HG02938 (cell line): ENCODE measurements around the gene MTR.
A peak's percentile ranks its signal among the peaks of the same experiment; 100 is the strongest.

ENCODE experiments used
- ATAC-seq: cut with Tn5 transposase; IDR thresholded peaks from one replicate; pipeline ENCODE4 v1.9.1; 2021; ENCODE audit warnings: mild to moderate bottlenecking, moderate library complexity; ENCODE audit not compliant: unreplicated experiment

MTR gene

GRCh38 chr1:236774926-236775325 lies 20.2 kb upstream of the MTR start:
- no peak for ATAC-seq

DNA sequence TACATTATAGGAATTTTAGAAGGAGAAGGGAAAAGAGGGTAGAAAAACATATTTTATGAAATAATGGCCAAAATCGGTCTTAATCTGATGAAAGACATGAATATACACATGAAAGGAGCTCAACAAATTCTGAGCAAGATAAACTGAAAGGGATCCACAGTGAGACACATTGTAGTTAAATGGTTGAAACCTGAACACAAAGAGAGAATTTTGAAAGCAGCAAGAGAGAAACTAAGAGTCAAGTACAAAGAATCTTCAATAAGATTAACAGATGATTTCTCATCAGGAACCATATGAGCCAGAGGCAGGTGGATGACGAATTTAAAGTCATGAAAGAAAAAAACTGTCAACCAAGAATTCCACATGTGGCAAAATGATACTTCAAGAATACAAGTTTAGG lies 15.8 kb upstream of the MTR start:
- no peak for ATAC-seq

DNA sequence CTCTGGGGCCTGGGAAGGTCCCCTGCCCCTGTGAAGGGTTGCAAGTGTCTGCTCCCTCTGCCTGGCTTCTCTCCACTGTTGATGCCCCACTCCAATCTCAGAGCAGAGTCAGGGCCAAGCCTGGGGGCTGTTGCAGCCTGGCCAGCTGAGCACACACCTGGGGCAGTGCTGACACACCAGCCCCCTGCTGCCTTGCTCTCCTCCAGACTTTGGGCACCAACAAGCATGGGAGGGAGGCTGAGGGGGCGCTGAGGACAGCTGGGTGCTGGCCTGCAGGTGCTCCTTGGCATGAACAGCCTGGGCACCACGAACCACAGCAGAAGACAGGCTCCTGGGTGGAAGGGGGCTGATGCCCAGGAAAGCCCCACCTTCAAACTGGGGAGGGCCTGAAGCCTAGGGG lies 9.6 kb upstream of the MTR start:
- ATAC-seq, result no peak

- ATAC-seq, result no peak
These were observed 8.6 kb upstream of the MTR start for GRCh38 chr1:236786453-236786852.

DNA sequence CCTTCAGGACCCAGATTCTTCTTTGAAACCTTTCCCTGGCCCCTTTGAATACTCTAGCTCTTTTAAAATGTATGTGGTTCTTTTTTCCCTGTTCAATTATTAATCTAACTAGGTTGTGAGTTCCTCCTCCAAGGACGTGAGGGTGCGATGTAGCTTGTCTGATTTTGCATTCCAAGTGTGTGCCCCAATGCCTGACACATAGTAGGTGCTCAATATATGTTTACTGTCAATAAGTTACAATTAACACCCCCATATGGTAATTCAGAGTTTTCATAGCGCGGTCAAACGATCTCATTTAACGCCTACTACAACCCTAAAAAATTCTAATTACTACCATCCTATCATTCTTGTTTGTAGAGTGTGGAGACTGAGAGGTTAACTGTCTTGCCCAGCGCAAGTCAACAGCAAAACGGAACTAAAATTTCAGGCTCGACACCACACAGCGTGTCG lies 482 bp upstream of the MTR start:
- no peak for ATAC-seq

DNA sequence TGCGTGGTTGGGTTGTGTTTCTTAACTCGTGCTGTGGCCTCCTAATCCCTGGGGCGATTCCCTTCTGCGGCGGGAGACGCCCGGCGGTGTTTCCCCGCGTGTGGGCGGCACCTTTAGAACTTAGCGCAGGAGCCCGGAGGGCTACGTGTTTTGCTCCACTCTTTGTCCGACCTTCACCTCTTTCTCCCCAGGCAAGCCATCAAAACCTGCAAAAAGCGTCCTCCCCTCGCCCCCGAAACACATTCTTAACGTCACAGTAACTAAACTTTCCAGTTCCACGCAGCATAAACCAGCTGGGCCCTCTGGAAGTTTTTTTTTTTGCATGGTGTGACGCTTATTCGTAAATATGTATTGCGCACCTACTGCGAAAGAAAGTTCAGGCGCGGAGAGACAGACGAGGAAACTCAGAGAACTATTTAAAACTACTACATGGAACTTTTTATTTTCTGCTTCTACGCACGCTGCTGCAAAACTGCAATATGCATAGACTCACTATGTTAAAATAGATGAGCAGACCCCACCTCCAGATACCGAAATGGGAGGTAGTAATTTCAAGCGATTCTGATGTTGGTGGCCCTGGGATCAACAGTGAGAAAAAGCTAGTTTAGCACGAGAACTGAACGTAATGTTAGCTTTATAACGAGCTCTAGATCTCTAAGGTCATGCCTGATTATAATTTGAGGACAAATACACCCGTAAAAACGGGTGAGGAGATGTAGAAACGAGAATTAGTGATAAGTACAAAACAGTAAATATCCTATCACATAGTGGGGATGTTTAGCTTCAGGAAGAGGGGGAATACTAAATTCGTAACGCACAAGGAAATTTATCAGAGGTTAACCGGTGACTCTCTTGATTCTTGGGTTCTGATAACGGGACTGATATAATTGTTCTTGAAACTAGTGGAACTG lies 920 bp downstream of the MTR start:
- peak; percentile 2 for ATAC-seq

DNA sequence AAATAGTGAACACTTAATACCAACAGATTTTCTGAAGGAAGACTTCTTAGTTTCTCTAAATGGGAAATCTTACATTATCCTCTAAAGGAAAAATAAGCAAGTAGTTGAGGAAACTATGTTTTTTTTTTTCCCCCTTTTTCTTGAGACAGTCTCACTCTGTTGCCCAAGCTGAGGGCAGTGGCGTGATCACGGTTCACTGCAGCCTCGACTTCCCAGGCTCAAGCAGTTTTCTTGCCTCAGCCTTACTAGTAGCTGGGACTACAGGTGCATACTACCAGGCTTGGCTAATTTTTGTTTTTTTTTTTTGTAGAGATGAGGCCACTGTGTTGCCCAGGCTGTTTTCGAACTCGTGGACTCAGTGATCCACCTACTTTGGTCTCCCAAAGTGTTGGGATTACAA lies 3.9 kb downstream of the MTR start:
- ATAC-seq, result no peak

GRCh38 chr1:236800002-236800620 lies 5.0 kb downstream of the MTR start:
- no peak for ATAC-seq

GRCh38 chr1:236800623-236801022 lies 5.5 kb downstream of the MTR start:
- no peak for ATAC-seq

DNA sequence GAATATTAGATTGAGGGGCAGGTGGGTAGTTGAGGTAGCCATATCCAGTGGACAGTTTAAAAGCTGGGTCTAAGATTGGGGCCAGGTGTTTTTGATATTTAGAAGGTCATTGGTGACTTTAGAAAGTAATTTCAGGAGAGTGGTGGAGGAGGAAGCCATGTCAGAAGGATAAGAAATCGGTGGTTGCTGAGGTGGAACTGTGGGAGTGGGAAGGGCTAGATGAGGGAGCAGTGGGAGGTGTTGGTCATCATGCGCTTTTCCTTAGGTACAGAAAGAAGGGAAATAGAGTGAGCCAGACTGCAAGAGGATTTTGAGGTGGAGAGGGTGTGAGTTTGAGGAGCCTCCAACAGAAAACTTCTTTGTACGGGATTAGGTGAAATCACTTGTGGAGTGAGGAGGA lies 7.2 kb downstream of the MTR start:
- ATAC-seq, result no peak

- no peak for ATAC-seq
These were observed 11.5 kb downstream of the MTR start for GRCh38 chr1:236806634-236807033.

DNA sequence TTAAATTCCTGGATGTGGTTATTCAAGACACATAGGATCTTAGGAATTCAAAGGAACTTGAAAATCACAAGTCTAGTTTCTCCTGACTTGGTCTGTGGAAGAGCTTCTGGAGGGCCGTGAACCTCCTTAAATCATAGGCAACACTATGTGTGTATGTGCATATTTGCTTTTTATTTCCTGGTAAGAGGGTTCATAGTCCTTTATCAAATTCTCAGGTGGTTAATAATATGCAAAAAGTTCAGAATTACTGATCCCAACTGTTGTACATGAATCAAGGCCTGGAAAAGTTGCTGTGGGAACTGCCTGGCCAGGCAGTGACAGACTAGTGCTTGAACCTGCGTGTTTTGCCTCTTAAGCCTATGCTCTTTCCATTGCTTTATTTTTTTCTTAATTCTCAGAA lies 12.9 kb downstream of the MTR start:
- ATAC-seq, result no peak

- no peak for ATAC-seq
These were observed 13.6 kb downstream of the MTR start for GRCh38 chr1:236808564-236809130.

- no peak for ATAC-seq
These were observed 14.1 kb downstream of the MTR start for GRCh38 chr1:236809148-236809547.

GRCh38 chr1:236810018-236810417 lies 14.9 kb downstream of the MTR start:
- ATAC-seq, result no peak

GRCh38 chr1:236812334-236813030 lies 17.4 kb downstream of the MTR start:
- no peak for ATAC-seq

DNA sequence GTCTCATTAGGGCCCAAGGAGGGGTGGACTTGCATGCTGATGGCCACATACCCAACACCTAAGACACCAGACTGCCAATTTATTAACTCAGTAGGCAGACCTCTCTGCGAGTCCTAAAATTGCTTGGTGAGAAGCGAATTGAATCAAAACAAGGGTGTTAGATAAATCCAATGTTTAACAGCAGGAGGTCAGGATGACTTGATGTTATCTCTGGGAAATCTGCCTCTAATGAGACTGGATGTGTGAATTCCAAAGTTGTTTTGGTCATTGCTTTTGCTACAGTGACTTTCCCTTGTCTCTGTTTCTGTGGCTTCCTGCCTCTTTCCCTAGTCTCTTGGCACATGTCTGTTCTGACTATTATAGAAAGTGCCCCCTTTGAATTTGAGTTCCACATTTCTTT lies 20.8 kb downstream of the MTR start:
- ATAC-seq, result no peak

DNA sequence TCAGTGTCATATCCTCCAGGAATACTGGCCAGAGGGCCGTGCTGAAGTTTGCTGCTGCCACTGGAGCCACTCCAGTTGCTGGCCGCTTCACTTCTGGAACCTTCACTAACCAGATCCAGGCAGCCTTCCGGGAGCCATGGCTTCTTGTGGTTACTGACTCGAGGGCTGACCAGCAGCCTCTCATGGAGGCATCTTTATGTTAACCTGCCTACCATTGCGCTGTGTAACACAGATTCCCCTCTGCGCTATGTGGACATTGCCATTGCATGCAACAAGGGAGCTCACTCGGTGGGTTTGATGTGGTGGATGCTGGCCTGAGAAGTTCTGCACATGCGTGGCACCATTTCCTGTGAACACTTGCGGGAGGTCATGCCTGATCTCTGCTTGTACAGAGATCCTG lies 24.8 kb downstream of the MTR start:
- ATAC-seq, result no peak

DNA sequence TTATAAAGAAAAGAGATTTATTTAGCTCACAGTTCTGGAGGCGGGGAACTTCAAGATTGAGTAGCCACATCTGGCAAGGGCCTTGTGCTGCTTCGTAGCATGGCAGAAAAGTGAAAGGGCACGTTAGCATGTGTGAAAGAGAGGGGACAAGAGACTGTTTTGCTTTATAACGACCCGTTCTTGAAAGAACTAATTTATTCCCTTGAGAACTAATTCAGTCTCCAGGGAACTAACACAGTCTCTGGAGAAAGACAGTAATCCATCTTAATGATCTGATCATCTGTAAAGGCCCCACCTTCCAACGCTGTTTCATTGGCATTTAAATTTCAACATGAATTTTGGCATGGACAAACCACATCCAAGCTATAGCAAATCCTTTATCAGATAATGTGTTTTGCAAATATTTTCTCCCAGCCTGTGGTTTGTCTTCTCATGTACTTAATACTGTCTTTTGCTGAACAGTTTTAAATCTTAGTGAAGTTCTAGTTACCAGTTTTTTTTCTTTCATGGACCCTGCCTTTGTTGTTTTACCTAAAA lies 26.1 kb downstream of the MTR start:
- no peak for ATAC-seq

GRCh38 chr1:236823559-236823958 lies 28.5 kb downstream of the MTR start:
- no peak for ATAC-seq

- no peak for ATAC-seq
These were observed 34.0 kb downstream of the MTR start for GRCh38 chr1:236829085-236829484.
